ENCODE results near the gene KRT76.

The KRT76 gene

GRCh38 chr12:52730383-52730782 lies 46.8 kb downstream of the KRT76 start:
- DNase-seq (ENCODE audit: low read depth) = no peak

- no peak for DNase-seq (ENCODE audit: low read depth)
Measured at GRCh38 chr12:52729147-52729546, 48.0 kb downstream of the KRT76 start.

- DNase-seq (ENCODE audit: low read depth) = no peak
Measured at GRCh38 chr12:52728374-52728773, 48.8 kb downstream of the KRT76 start.

- DNase-seq (ENCODE audit: low read depth) = no peak
Measured at GRCh38 chr12:52727037-52727436, 50.1 kb downstream of the KRT76 start.

GRCh38 chr12:52726451-52726850 lies 50.7 kb downstream of the KRT76 start:
- no peak for DNase-seq (ENCODE audit: low read depth)

GRCh38 chr12:52724384-52724783 lies 52.8 kb downstream of the KRT76 start:
- DNase-seq (ENCODE audit: low read depth) = no peak

GRCh38 chr12:52722680-52723079 lies 54.5 kb downstream of the KRT76 start:
- no peak for DNase-seq (ENCODE audit: low read depth)

GRCh38 chr12:52721838-52722470 lies 55.2 kb downstream of the KRT76 start:
- DNase-seq (ENCODE audit: low read depth) = no peak

- DNase-seq (ENCODE audit: low read depth) = no peak
Measured at GRCh38 chr12:52720365-52720886, 56.7 kb downstream of the KRT76 start.

All from HS-27A (cell line).